HG03378 (cell line): ENCODE data around the gene PSMD11.

Source experiments
- ATAC-seq: cut with Tn5 transposase; IDR thresholded peaks from one replicate; pipeline ENCODE4 v1.9.1; 2021; ENCODE audit warnings: mild to moderate bottlenecking, moderate library complexity; ENCODE audit not compliant: unreplicated experiment

The PSMD11 gene

GRCh38 chr17:32489320-32490100 lies 45.2 kb downstream of the PSMD11 start:
- ATAC-seq, result no peak

- no peak for ATAC-seq
Measured at GRCh38 chr17:32490101-32490482, 45.8 kb downstream of the PSMD11 start.

- no peak for ATAC-seq
Measured at GRCh38 chr17:32491371-32492263, 47.3 kb downstream of the PSMD11 start.

DNA sequence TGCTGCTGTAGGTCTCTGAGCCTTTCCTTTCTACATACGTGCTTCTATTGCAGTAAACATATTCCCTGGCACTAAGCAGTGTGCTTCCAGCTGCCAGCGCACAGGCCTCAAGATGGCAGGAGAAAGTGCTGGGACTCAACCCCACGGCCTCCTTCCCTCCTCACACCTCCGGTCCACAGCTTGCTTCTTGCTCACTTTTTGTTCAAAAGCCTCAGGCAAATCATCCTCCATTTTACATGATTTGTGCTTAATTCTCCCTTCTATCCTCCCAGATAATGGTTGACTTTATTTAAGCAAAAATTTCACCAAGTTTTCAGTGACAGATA lies 47.9 kb downstream of the PSMD11 start:
- ATAC-seq, result no peak

DNA sequence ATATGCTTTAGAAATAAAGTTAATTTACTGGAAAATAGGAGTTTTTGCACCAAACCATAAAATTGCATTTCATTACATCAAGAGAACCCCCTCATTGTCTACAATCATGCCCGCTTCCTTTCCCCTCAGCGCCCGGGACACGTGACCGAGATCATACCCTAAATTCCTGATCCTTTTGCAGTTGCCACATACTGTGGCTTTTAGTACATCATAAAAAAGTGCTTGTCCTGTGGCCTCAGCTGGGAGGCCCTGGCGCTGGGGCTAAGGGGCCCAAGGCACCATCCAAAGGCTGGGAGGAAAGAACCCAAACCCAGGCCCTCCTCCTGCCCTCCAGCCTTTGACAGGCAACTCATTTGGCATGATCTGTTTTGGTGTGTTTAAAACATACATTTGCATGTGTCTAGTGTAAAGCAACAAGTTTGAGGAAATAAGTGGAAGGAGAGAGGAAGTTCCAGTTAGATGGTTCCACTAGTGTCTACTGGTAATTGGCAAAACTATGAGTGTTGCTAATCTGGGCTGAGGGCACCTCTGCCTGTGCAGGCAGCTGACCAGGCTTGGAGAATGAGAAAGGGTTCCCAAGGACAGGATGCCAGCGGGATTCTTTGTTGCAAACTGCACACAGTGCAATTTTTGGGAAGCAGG lies 48.5 kb downstream of the PSMD11 start:
- ATAC-seq, result no peak

DNA sequence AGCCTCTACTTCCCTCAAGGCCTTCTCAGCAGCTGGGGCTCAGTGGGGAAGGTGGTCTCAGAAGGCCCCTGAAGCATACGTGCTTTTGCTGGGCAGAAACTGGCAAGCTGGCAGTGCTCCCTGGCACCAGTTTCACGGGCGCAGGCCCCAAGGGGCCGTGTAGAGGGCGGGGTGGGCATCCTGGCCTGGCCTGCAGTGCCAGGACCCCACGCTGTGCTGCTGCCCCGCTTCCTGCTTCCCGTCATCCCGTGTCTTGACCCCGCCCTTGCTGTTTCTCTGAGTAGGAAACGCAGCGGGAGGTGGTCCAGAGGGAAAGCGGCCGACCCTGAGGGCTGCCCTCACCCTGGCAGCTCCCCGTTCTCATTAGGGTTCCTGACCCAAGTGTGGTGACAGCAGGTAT lies 49.3 kb downstream of the PSMD11 start:
- no peak for ATAC-seq

DNA sequence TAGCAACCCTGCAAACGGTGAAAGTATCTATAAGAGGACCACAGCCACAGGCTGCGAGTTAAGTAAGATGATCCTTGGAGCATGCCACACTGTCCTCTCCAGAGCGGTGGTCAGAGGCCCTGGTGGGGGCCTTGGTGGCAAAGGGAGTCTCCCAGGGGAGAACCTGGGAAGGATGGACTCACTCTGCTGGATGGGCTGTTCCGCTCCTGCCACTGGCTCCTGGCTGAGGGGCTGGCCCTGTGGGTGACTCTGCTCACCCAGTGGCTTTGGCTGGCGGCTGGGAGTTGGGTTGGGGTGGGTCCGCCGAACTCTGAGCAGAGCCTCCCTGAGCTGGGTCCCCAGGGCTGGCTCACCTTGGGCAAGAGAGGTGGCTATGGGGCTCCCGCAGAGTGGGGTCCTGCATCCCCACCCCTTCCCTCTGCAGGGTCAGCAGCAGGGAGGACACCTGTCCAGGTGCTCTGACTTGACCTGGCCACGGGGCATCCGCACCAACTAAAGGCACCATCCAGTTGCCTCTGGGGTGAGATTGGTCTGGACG lies 49.7 kb downstream of the PSMD11 start:
- ATAC-seq, result no peak

DNA sequence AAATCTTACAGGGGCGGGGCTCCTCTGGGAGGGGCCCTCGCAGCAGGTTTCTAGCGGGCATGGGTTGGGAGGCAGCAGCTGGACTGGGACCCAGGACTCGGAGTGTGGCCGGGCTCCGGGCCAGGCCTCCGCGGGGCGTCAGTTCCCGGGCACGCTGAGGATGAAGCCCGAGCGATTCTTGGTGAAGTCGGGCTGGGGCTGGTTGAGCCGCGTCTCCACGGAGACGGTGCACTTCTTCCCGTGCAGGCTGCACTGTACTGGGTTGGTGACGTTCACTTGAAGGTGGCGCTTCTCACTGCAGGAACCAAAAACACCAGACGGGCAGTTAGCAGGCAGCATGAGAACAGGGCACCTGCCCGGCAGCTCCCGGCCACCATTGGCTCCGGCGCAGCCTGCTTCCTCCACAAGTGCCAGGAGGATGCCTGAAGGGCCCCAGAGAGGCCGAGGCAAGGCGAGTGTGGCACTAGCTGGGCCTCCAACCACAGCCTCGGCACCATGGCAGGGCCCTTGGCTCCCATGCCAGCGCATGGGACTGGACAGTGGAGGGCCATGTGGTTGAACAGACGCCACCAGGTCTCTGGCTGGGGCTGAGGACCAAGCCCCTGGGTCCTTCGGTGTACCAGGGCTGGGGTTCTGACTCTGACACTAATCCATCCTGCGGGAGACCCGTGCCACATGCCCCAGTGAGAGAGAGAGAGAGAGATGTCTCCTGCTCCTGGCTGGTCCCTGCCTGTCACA lies 50.5 kb downstream of the PSMD11 start:
- ATAC-seq, result no peak

DNA sequence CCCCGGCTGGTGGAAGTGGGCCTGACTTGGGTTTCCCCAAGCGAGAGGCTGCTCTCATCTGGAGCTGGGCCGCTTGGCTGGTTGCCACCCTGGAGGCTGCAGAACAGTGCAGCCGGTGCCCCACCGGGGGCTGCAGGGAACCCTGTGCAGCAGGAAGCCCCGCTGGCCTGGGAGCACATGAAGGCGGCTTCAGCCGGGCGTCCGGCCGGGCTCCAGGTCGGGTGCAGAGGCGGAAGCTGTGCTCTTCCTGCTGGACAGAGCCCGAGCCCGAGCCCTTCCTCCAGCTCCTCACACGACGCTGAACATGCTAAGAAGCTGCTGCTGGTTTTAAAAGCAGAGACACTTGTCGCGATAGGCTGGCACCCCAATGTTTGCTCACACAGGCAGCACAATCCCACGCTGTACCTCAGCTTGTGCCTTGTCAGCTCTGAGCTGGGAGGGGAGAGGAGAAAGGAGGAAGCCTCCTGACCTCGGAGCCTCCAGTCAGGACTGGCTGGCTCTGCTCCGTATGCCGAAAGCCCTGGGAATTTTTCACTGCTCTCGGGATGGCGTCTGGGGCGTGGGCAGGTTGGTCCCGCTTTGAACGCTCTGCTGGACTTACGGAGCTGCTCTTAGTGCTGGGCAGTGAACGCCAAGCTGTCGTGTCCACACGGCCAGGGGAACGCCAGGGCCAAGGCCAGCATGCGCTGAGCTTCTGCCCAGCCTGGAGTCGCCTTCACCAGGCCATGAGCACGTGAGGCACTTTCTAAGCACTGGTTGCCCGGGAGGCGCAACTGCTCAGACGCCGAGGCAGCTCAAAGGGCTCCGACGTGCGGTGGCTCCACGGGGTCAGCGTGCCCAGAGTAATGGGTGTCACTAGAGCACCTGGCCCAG lies 51.3 kb downstream of the PSMD11 start:
- ATAC-seq, result no peak

DNA sequence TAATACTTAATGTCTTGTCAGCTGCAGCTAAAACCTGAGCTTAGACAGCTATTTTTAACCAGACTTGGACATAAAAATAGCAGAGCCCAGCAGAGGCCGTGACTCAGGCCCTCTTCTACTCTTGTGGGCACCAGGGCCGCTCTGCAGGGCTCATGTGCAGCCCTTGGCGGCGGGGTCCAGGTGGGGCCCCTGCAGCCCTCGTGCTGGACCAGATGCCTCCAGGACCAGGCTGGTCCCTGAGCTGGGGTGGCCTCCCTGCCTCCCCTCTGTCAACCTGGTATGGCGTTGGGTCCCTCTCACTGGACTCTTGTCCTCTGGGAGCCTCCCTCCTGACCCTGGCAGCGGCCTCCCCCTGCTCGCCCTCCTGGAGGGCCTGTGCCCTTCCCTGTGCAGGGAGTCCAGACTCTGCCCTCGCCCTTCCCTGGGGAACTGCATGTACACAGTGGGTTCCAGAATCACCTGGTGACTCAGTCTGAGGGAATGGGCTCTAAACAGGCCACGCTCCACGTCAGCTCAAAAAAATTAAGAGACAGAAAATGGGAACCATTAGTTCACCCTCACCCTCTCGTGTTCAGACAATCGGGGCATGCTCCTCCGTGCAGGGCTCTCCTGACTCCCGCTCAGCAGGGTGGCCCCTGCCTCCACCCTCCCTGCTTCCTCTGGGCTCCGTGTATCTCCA lies 52.2 kb downstream of the PSMD11 start:
- no peak for ATAC-seq

- ATAC-seq, result no peak
Measured at GRCh38 chr17:32497431-32498205, 53.3 kb downstream of the PSMD11 start.

- ATAC-seq, result no peak
Measured at GRCh38 chr17:32498391-32498790, 54.1 kb downstream of the PSMD11 start.

DNA sequence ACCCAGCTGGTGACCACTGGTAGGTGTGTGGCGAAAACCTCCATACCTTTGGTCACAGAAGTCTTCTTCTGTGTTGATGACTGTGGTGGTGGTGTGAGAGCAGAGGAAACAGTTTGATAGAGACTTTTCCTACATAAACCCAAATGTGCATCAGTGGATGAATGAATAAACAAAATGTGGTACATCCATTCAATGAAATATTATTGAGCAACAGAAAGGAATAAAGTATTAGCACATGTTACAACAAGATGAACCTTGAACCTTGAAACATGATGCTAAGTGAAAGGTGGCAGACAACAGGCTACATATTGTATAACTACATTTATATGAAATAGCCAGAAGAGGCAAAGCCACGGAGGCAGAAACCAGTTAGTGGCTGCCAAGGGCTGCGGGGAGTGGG lies 57.7 kb downstream of the PSMD11 start:
- ATAC-seq, result no peak

- ATAC-seq, result no peak
Measured at GRCh38 chr17:32502710-32503109, 58.4 kb downstream of the PSMD11 start.

DNA sequence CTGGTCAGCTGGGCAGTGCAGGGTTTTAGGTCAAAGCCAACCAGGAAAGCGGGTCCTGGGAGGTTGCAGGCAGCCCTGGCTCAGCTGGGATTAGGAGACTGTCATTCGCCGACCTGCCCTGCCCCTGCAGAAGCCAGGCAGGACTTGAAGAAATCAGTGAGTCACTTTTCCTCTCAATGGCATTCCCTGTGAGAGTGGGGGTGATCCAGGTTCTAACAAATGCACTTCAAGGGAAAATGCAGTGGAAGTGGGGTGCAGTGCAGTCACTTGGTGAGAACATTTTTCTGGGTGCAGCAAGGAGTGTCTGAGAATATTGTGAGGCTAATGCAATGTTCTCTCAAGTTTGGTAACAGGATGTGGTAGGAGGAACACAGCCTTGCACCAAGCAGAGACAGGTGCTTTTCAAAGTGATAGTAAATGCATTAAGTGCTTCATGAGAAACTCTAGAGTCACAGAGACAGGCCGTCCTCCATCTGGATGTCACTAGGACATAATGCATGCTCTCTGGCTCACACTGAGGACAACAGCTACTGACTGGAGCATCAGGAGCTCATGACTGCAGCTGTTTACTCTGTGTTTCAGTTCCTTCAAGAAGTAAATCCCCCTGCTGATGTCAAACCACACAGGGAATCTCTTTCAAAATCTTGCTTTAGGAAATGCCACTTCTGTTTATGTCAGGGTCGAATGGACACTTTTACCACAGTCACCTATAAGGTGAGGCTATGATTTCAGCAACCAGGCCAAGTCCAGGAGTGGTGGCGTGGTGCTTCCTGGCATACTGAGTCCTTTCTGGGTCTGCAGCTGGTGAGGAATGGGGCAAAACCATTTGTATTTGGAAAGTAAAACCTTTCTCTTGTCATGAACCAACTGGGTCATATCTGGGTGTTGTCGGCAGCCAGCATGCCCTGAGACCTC lies 59.2 kb downstream of the PSMD11 start:
- peak; percentile 81 for ATAC-seq

DNA sequence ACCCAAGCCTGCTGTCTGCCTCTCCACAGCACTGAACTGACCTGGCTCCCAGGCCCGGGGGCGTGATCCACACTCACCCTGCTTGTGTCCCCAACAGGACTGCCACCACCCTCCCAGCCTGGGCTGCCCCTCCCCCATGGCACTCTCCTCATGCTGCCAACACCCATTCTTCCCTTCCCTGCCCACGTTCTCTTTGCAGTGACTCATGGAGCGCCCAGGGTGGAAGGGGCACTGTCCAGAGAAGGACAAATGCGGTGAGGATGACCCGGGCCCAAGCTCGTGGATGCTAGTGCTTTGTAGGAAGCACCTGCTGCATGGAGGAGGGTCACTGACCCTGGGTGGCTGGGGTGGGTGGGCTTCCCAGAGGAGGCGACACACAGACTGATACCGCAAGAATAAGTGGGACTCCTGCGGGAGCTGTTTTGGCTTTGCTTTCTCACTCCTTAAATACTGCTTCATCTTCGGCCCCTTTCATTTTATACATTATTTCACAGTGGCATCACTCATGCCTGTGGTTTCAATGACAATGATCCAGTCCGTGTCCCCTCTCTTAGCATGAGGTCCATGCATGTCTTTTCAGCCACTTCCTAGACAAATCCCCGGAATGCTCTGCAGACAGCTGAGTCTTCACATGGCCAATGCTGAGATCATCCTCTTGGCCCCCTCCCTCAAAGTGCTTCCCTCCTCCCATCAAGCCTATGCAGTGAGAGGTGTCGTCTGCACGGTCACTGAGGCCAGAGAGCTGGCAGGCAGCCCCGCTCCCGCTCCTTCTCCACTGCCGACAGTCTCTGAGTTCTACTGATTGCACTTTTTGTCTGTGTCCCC lies 60.1 kb downstream of the PSMD11 start:
- no peak for ATAC-seq

- ATAC-seq, result no peak
Measured at GRCh38 chr17:32508926-32509325, 64.6 kb downstream of the PSMD11 start.
